ENCODE results near the gene HEBP2.

GRCh38 chr6:138416206-138416605, 12.2 kb downstream of the HEBP2 start:
- TF ChIP-seq CTCF (IDR thresholded peaks at IDR 0.05 in 8 of 11, conservative IDR thresholded peaks at IDR 0.05 in 3 of 11) (no peak), POLR2A (IDR thresholded peaks at IDR 0.05) (no peak), POLR2AphosphoS5 (IDR thresholded peaks at IDR 0.05) (no peak)
